Mesothelial cell of epicardium (in vitro differentiated cells): ENCODE data around the gene SLC17A7. TPM values are rescaled to one million over a fixed set of nuclear protein-coding genes. Genes with fewer than 3 reads are reported as not detected.

ENCODE experiments used
- DNase-seq, 2 experiments: peaks; one replicate each; pipeline ENCODE4 v3.0.0; 2021; ENCODE audit warnings: low spot score in 2 of 2; ENCODE audit not compliant: unreplicated experiment in 2 of 2
- H3K27ac Mint-ChIP-seq: 2 replicates; pipeline ENCODE4 v1.8.0; 2021; ENCODE audit warnings: mixed read lengths
- H3K27me3 Mint-ChIP-seq: 2 replicates; pipeline ENCODE4 v1.8.0; 2021; ENCODE audit warnings: low read depth, mixed read lengths
- H3K36me3 Mint-ChIP-seq: 2 replicates; pipeline ENCODE4 v1.8.0; 2021; ENCODE audit warnings: mixed read lengths
- H3K4me1 Mint-ChIP-seq: 2 replicates; pipeline ENCODE4 v1.8.0; 2021; ENCODE audit warnings: mixed read lengths
- H3K4me3 Mint-ChIP-seq: 2 replicates; pipeline ENCODE4 v1.8.0; 2021; ENCODE audit warnings: mild to moderate bottlenecking, moderate library complexity, mixed read lengths
- H3K9me3 Mint-ChIP-seq: 2 replicates; pipeline ENCODE4 v1.8.0; 2021; ENCODE audit warnings: mixed read lengths
- total RNA-seq: library from RNA; stranded (reverse); gene quantifications from 3 replicates; pipeline ENCODE4 v1.2.1, GENCODE V29; 2021
- TF ChIP-seq, protein P1 (sequence below): fragments of 200-600 bp; sonication (generic); IDR thresholded peaks from one replicate; pipeline ENCODE4 v1.5.0; 2021; ENCODE audit warnings: antibody characterized with exemption; ENCODE audit not compliant: unreplicated experiment

The SLC17A7 gene
- total RNA-seq, 1 donor from 2014 or later: 0.45 TPM

DNA sequence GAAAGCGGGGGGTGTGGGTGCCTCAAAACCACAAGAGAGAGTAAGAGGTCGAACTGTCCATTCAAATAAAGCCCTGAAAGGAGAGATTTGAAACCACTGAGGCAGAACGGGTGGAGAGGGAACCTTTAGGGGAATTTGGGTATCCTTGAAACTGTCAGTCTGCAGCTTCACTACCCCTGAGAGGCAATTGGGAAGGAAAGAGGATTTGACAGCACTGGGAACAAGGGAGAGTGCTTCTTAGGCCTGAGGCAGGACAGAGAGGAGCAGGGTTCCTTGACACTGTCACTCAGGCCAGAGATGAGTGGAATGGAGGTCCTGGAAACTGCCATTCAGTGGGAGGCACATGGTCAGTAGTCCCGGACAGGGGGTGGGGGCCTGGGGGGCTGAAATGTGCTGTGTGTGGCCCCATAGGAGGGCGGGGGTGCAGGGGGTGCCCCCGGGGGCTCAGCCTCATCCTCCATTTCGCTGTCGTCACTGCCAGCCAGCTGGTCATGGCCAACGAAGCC, 11.1 kb downstream of the SLC17A7 start:
- no peak overlapping the region for H3K27ac Mint-ChIP-seq
- H3K4me3 Mint-ChIP-seq: no peak overlapping the region
- TF ChIP-seq, protein P1, sequence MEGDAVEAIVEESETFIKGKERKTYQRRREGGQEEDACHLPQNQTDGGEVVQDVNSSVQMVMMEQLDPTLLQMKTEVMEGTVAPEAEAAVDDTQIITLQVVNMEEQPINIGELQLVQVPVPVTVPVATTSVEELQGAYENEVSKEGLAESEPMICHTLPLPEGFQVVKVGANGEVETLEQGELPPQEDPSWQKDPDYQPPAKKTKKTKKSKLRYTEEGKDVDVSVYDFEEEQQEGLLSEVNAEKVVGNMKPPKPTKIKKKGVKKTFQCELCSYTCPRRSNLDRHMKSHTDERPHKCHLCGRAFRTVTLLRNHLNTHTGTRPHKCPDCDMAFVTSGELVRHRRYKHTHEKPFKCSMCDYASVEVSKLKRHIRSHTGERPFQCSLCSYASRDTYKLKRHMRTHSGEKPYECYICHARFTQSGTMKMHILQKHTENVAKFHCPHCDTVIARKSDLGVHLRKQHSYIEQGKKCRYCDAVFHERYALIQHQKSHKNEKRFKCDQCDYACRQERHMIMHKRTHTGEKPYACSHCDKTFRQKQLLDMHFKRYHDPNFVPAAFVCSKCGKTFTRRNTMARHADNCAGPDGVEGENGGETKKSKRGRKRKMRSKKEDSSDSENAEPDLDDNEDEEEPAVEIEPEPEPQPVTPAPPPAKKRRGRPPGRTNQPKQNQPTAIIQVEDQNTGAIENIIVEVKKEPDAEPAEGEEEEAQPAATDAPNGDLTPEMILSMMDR: no peak

DNA sequence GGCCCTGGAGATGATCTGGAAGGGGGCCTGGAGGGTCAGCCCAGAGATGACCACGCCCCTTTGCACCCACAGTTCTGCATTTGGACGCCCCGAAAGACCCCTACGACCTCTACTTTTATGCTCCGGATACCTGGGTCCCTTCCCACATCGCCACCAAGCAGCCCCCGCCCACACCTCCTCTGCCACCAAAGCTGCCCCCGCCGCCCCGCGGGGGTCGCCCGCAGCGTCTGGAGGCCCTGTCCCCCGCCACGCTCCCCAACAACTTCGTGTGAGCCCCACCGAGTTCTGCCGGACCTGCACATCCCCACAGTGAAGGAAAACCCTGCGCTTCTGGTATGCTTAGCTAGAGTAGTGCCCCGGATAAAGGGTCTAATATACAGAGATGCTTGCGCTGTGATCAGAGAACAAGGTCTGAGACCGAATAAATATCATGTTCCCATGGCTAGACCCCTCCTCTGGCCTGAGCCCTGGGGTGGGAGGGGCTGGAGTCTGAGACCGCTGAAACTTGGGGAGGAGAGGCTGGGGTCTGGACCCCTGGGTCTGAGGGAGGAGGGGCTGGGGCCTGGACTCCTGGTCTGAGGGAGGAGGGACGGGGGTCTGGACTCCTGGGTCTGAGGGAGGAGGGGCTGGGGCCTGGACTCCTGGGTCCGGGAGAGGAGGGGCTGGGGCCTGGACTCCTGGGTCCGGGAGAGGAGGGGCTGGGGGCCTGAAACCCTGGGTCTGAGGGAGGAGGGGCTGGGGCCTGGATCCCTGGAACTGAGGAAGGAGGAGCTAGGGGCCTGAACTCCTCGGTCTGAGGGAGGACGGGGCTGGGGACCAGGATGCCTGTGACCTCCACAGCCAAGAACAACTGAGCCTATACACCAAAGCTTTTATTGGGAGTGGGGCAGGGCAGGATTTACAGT, 12.5 kb downstream of the SLC17A7 start:
- Mint-ChIP-seq H3K27me3 (peaks cover 97% of the 10 kb centered on the region), H3K4me1 (peaks cover 16% of the 10 kb centered on the region), H3K4me3 (peak overlapping the region; percentile 59), H3K27ac (no peak overlapping the region), H3K36me3 (peaks cover 3% of the 10 kb centered on the region), H3K9me3 (no peaks in the 10 kb centered on the region)
- TF ChIP-seq, protein P1: no peak
- no peak for DNase-seq

More for the DNA sequence above, 11.1 kb downstream of the SLC17A7 start:
- peaks cover 14% of the 10 kb centered on the region for H3K4me1 Mint-ChIP-seq
- H3K27me3 Mint-ChIP-seq: peaks cover 97% of the 10 kb centered on the region
- H3K9me3 Mint-ChIP-seq: no peaks in the 10 kb centered on the region
- no peak for DNase-seq
- H3K36me3 Mint-ChIP-seq: peaks cover 3% of the 10 kb centered on the region

DNA sequence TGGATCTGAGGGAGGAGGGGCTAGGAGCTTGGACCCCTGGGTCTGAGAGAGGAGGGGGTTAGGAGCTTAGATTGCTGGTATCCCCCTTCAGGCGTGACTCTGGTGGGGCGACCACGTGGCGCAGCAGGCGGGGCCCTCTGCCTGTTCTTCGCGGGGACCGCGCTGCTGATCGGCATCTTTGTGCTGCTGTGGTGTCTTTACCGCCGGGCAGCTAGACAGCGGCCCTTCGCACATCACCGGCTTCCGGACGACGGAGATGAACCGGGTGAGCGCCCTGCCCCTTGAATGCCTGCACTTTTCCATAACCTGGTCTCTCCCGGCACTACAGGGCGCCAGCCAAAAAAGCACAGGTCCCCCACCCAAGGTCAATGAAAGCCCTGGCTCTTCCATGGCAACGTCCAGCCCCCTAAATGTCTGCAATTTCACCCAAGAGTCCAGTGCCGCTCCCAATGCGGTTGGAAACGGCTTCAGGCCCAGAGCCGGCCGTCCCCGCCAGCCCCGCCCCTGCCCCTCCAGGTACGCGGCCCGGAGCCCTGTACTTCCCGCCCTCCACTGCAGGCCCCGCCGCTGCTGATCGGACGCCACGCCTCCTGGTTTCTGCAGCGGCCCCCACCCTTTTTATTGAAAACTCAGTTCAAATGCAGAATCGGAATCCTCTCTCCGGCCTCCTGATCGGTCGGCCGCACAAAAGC, 13.3 kb downstream of the SLC17A7 start:
- peak in 1 of 2 experiments; percentile 51 for DNase-seq
- Mint-ChIP-seq H3K4me1 (peaks cover 20% of the 10 kb centered on the region), H3K27ac (no peak overlapping the region), H3K36me3 (peaks cover 3% of the 10 kb centered on the region), H3K4me3 (peak overlapping the region; percentile 59), H3K9me3 (no peaks in the 10 kb centered on the region), H3K27me3 (peaks cover 97% of the 10 kb centered on the region)
- TF ChIP-seq, protein P1: no peak

DNA sequence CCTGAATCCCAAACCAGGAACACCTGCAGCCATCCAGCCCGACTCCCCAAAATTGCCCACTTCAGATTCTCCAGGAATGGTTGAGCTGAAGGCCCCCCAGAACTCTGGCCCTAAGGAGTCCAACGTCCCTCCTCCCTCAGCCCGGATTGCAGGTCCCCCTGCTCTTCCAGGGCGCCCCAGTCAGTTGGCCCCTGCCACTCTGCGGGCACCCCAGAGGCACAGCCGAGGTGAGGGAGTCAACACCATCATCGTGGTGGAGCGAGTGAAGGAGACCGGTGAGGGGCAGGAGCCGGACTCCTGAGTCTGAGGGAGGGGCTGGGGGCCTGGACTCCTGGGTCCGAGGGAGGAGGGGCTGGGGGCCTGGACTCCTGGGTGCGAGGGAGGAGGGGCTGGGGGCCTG, 14.0 kb downstream of the SLC17A7 start:
- Mint-ChIP-seq H3K27me3 (peaks cover 96% of the 10 kb centered on the region), H3K4me3 (no peak overlapping the region), H3K4me1 (peaks cover 25% of the 10 kb centered on the region), H3K27ac (no peak overlapping the region), H3K9me3 (no peaks in the 10 kb centered on the region), H3K36me3 (peaks cover 3% of the 10 kb centered on the region)
- TF ChIP-seq, protein P1: no peak
- no peak for DNase-seq

DNA sequence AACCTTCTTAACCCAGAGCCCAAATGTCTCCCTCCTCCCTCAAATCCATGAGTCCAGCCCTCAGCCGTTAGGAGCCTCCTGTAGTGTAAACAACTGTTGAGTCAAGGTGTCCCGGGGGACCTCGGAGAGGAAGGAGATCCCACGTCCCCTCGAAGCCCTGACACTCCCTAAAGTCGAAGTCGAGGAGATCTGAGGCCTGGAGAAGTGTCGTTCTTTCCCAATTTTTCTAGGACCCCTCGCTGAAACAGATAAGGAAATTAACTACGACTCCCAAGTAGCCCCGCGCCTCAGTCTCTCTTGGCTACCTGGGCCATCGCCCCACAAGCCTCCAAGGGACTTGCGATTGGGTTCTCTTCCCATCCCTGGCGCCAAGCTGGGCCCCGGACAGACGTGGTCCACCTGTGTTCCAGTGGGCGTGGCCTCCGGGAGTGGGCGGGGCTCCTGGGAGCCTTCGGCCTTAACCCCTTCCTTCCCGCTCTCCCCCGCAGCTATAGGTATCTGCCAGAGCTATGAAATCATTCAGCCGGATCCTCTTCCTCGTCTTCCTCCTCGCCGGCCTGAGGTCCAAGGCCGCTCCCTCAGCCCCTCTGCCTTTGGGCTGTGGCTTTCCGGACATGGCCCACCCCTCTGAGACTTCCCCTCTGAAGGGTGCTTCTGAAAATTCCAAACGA, 15.3 kb downstream of the SLC17A7 start:
- TF ChIP-seq, protein P1: no peak
- Mint-ChIP-seq H3K4me1 (peaks cover 34% of the 10 kb centered on the region), H3K27me3 (peaks cover 96% of the 10 kb centered on the region), H3K36me3 (peaks cover 3% of the 10 kb centered on the region), H3K9me3 (no peaks in the 10 kb centered on the region), H3K27ac (no peak overlapping the region), H3K4me3 (peak overlapping the region; percentile 40)
- DNase-seq: peak in 1 of 2 experiments; percentile 49
